HEK293T (cell line): ENCODE data around the gene MT1A.

Experiments
- ARNT ChIP-seq: fragments of 450-650 bp; IDR thresholded peaks from 2 replicates; pipeline ENCODE4 v1.6.1; 2017; ENCODE audit warnings: mild to moderate bottlenecking
- BHLHE40 ChIP-seq: fragments of 450-650 bp; IDR thresholded peaks from 2 replicates; pipeline ENCODE4 v1.6.1; 2016; ENCODE audit warnings: mild to moderate bottlenecking, moderate library complexity, borderline replicate concordance
- ELF4 ChIP-seq: fragments of 450-650 bp; IDR thresholded peaks from 2 replicates; pipeline ENCODE4 v1.6.1; 2017; ENCODE audit warnings: antibody characterized with exemption
- FOXA1 ChIP-seq: fragments of 450-650 bp; IDR thresholded peaks from 2 replicates; pipeline ENCODE4 v1.6.1; 2016; ENCODE audit warnings: mild to moderate bottlenecking
- NFRKB ChIP-seq: fragments of 450-650 bp; IDR thresholded peaks from 2 replicates; pipeline ENCODE4 v1.6.1; 2016; ENCODE audit warnings: mild to moderate bottlenecking, moderate library complexity
- SP1 ChIP-seq: fragments of 450-650 bp; IDR thresholded peaks from 2 replicates; pipeline ENCODE4 v1.6.1; 2017
- TARDBP ChIP-seq: fragments of 450-650 bp; IDR thresholded peaks from 2 replicates; pipeline ENCODE4 v1.6.1; 2016

- TF ChIP-seq BHLHE40 (no peak), TARDBP (no peak), SP1 (no peak), ARNT (no peak), FOXA1 (no peak), NFRKB (no peak), ELF4 (no peak)
These were observed 23.1 kb upstream of the MT1A start for GRCh38 chr16:56615353-56615752.
